H1 (cell line): ENCODE measurements around the gene HNRNPH3. TPM values are rescaled to one million over a fixed set of nuclear protein-coding genes. Genes with fewer than 3 reads are reported as not detected.
"Not testable (repeated sequence)": the region's sequence is repeated elsewhere in the genome, so short reads cannot be mapped to it uniquely, and the experiment has no call there.

Experiments
- CTCF ChIA-PET: fragments of 300-600 bp; sonication (Branson Sonifier 250); formaldehyde crosslinking; loops from one replicate; lab custom pipeline; 2021; ENCODE audit not compliant: partially characterized antibody; lab: Charles Lee
- POLR2A ChIA-PET: fragments of 300-600 bp; sonication (Branson Sonifier 250); formaldehyde crosslinking; loops from one replicate; lab custom pipeline; 2021; ENCODE audit warnings: inconsistent platforms; ENCODE audit not compliant: partially characterized antibody; lab: Charles Lee
- DNase-seq, 2 experiments: peaks; one replicate each; pipeline versions ENCODE4 v3.0.0 to v3.0.0-alpha.2; 2010 to 2022; ENCODE audit warnings: low spot score in 2 of 2, low read depth in 1 of 2, mixed read lengths in 1 of 2
- FAIRE-seq: peaks from 2 replicates; lab custom pipeline; 2011; peaks lifted over from hg19 to GRCh38; lab: Jason Lieb, UNC
- H2AFZ ChIP-seq: 2 replicates; pipeline ENCODE4 v1.8.1; 2012; ENCODE audit warnings: low read length, inconsistent platforms
- H2AK5ac ChIP-seq: 2 replicates; pipeline ENCODE4 v1.6.1; 2013; ENCODE audit warnings: low read depth, low read length
- H2BK120ac ChIP-seq: replicated peaks from 2 replicates; pipeline ENCODE3; 2013; ENCODE audit warnings: low read depth, low read length, inconsistent platforms
- H2BK12ac ChIP-seq: 2 replicates; pipeline ENCODE4 v1.6.1; 2013; ENCODE audit warnings: low read depth, low read length
- H2BK15ac ChIP-seq: 2 replicates; pipeline ENCODE4 v1.6.1; 2013; ENCODE audit warnings: low read length
- H2BK20ac ChIP-seq: 2 replicates; pipeline ENCODE4 v1.6.1; 2013; ENCODE audit warnings: low read length
- H2BK5ac ChIP-seq: 2 replicates; pipeline ENCODE4 v1.6.1; 2013; ENCODE audit warnings: low read depth, low read length
- H3K14ac ChIP-seq: 2 replicates; pipeline ENCODE4 v1.6.1; 2013; ENCODE audit warnings: inconsistent platforms; ENCODE audit not compliant: insufficient read length
- H3K18ac ChIP-seq: 2 replicates; pipeline ENCODE4 v1.6.1; 2013; ENCODE audit warnings: low read length; ENCODE audit errors: extremely low read depth
- H3K23ac ChIP-seq: 2 replicates; pipeline ENCODE4 v1.6.1; 2013; ENCODE audit warnings: inconsistent platforms; ENCODE audit not compliant: insufficient read length
- H3K23me2 ChIP-seq: 2 replicates; pipeline ENCODE4 v1.6.1; 2013; ENCODE audit warnings: low read depth, low read length
- H3K27ac ChIP-seq: 2 replicates; pipeline ENCODE4 v1.6.1; 2011; ENCODE audit warnings: low read depth, low read length, inconsistent platforms
- H3K27me3 ChIP-seq, 4 experiments: replicated peaks in 1 of 4; 1 replicate in 1 of 4; 2 replicates in 3 of 4; pipeline versions ENCODE4 v1.6.1 to v1.8.1; 2011 to 2013; ENCODE audit warnings: low read length in 3 of 4, mild to moderate bottlenecking in 3 of 4, inconsistent platforms in 2 of 4, mixed read lengths in 2 of 4, moderate library complexity in 1 of 4; ENCODE audit not compliant: control insufficient read depth in 3 of 4, insufficient read depth in 3 of 4; ENCODE audit errors: extremely low read depth in 1 of 4
- H3K36me3 ChIP-seq, 4 experiments: 2 replicates each; pipeline versions ENCODE4 v1.6.1 to v1.8.1; 2011 to 2013; ENCODE audit warnings: mild to moderate bottlenecking in 4 of 4, low read length in 3 of 4, moderate library complexity in 2 of 4, control low read depth in 1 of 4, inconsistent platforms in 1 of 4; ENCODE audit not compliant: insufficient read depth in 4 of 4, control insufficient read depth in 2 of 4
- H3K4ac ChIP-seq: replicated peaks from 2 replicates; pipeline ENCODE3; 2013; ENCODE audit warnings: low read length, low read depth, mixed read lengths, inconsistent platforms; ENCODE audit not compliant: insufficient read length
- H3K4me1 ChIP-seq, 4 experiments: replicated peaks in 1 of 4; 1 replicate in 1 of 4; 2 replicates in 3 of 4; pipeline versions ENCODE4 v1.6.1 to v1.8.1; 2011 to 2013; ENCODE audit warnings: low read length in 3 of 4, inconsistent platforms in 2 of 4, mixed read lengths in 1 of 4; ENCODE audit not compliant: insufficient read depth in 4 of 4, control insufficient read depth in 3 of 4
- H3K4me2 ChIP-seq, 2 experiments: 2 replicates each; pipeline versions ENCODE4 v1.6.1 to v1.8.1; 2011 to 2013; ENCODE audit warnings: low read depth in 2 of 2, low read length in 2 of 2, control low read depth in 1 of 2, inconsistent platforms in 1 of 2, mild to moderate bottlenecking in 1 of 2; ENCODE audit not compliant: insufficient read depth in 1 of 2
- H3K4me3 ChIP-seq, 4 experiments: fragments of 200-600, 300-600 bp in 1 of 4; sonication (generic), shearing (Covaris generic), sonication (Bioruptor Twin) in 1 of 4; 2 replicates each; pipeline versions ENCODE4 v1.5.1 to v1.8.1; 2011 to 2016; ENCODE audit warnings: low read length in 4 of 4, low read depth in 3 of 4, control low read depth in 2 of 4, inconsistent platforms in 2 of 4, mild to moderate bottlenecking in 2 of 4, mixed read lengths in 1 of 4, moderate library complexity in 1 of 4; ENCODE audit not compliant: insufficient read depth in 2 of 4; ENCODE audit errors: extremely low read depth in 1 of 4
- H3K56ac ChIP-seq: replicated peaks from 2 replicates; pipeline ENCODE3; 2013; ENCODE audit warnings: low read depth, mild to moderate bottlenecking, mixed read lengths, low read length, inconsistent platforms; ENCODE audit not compliant: insufficient read length
- H3K79me1 ChIP-seq: 2 replicates; pipeline ENCODE4 v1.6.1; 2013; ENCODE audit warnings: low read depth, low read length, control low read depth
- H3K79me2 ChIP-seq, 2 experiments: 2 replicates each; pipeline versions ENCODE4 v1.6.1 to v1.8.1; 2012 to 2013; ENCODE audit warnings: low read length in 2 of 2, mild to moderate bottlenecking in 2 of 2, inconsistent platforms in 1 of 2; ENCODE audit not compliant: insufficient read depth in 2 of 2, control insufficient read depth in 1 of 2
- H3K9ac ChIP-seq, 4 experiments: replicated peaks in 1 of 4; 1 replicate in 1 of 4; 2 replicates in 3 of 4; pipeline versions ENCODE4 v1.6.1 to v1.8.1; 2011 to 2013; ENCODE audit warnings: low read depth in 3 of 4, low read length in 3 of 4, control low read depth in 2 of 4, mild to moderate bottlenecking in 2 of 4, moderate library complexity in 2 of 4, inconsistent platforms in 1 of 4; ENCODE audit errors: extremely low read depth in 1 of 4
- H3K9me3 ChIP-seq, 2 experiments: 2 replicates each; pipeline versions ENCODE4 v1.6.1 to v1.8.1; 2012 to 2013; ENCODE audit warnings: mild to moderate bottlenecking in 2 of 2, moderate library complexity in 2 of 2, control low read depth in 1 of 2, inconsistent platforms in 1 of 2, low read depth in 1 of 2, low read length in 1 of 2, mixed read lengths in 1 of 2; ENCODE audit not compliant: insufficient read depth in 2 of 2
- H4K20me1 ChIP-seq, 2 experiments: replicated peaks in 1 of 2; 2 replicates each; pipeline versions ENCODE3 to v1.8.1; 2011 to 2013; ENCODE audit warnings: inconsistent platforms in 2 of 2, low read length in 2 of 2, mild to moderate bottlenecking in 1 of 2; ENCODE audit not compliant: insufficient read depth in 2 of 2, control insufficient read depth in 1 of 2
- H4K5ac ChIP-seq: 2 replicates; pipeline ENCODE4 v1.6.1; 2013; ENCODE audit warnings: low read length, low read depth, mixed read lengths, inconsistent platforms; ENCODE audit not compliant: insufficient read length
- H4K8ac ChIP-seq: 2 replicates; pipeline ENCODE4 v1.8.0; 2013; ENCODE audit warnings: mild to moderate bottlenecking, moderate library complexity, low read length, inconsistent platforms; ENCODE audit not compliant: insufficient read depth; ENCODE audit errors: extremely low read depth
- H4K91ac ChIP-seq: replicated peaks from 2 replicates; pipeline ENCODE3; 2013; ENCODE audit warnings: low read length, mixed read lengths, inconsistent platforms; ENCODE audit not compliant: insufficient read length
- PHF8 ChIP-seq: fragments of 200-600 bp; sonication (generic); conservative IDR thresholded peaks from 2 replicates; pipeline ENCODE4 v1.7.1; 2012; ENCODE audit warnings: low read depth, mild to moderate bottlenecking, inconsistent platforms, low read length, moderate library complexity
- WGBS, 2 experiments: shearing (Covaris generic) in 1 of 2; methylation state at CpG; one replicate each; pipeline versions ENCODE4 v1.1.6 to v1.1.7; 2013 to 2015; ENCODE audit warnings: low lambda C conversion rate in 2 of 2, mixed read lengths in 2 of 2, inconsistent platforms in 1 of 2, low coverage in 1 of 2, missing lambda C conversion rate in 1 of 2; ENCODE audit not compliant: insufficient replicate concordance in 2 of 2, insufficient coverage in 1 of 2, insufficient read length in 1 of 2; ENCODE audit errors: extremely low coverage in 1 of 2, missing lambda C conversion rate in 1 of 2; 5-methylcytosine and 5-hydroxymethylcytosine counted together
- polyA plus RNA-seq, 7 experiments: library from polyadenylated mRNA; depleted of rRNA in 3 of 7; stranded (reverse) in 5 of 7; unstranded in 2 of 7; fragments of >200 nt in 5 of 7; fragments of 200-250 nt in 2 of 7; gene quantifications; 1 replicate in 5 of 7; 2 replicates in 1 of 7; 4 replicates in 1 of 7; pipeline versions ENCODE4 v1.2.1 to v1.2.3, GENCODE V29; 2011 to 2013; ENCODE audit warnings: missing spikeins in 2 of 7, mixed read lengths in 2 of 7
- total RNA-seq: library from RNA; stranded (reverse); fragmentation: NEBNext Ultra II Directional; extraction: Animal tissue kit (Norgen Biotek cat#: 25700); gene quantifications from 2 replicates; pipeline ENCODE4 v1.2.1, GENCODE V29; 2021

The HNRNPH3 gene
- total and polyA plus RNA-seq, 2 of the 8 experiments (the other 6 are each of a cell fraction or from before 2014, with no cell fraction given), result 63.2 to 230 TPM

- no peak for TF ChIP-seq PHF8
- TF ChIP-seq, all 59 proteins: peak for 0
These were observed 13.4 kb upstream of the HNRNPH3 start (continued) for GRCh38 chr10:68318331-68319059.

DNA sequence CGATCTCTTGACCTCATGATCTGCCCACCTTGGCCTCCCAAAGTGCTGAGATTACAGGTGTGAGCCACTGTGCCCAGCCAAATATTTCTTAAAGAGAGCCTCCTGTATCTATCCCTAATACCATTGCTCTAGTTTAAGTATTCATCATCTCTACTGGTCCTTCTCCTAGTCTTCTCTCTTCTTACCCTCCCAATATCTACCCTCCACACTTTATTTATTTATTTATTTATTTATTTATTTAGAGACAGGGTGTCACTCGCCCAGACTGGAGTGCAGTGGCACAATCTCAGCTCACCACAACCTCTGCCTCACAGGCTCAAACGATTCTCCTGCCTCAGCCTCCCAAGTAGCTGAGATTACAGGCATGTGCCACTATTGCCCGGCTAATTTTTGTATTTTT is 7.5 kb upstream of the HNRNPH3 start:
- not testable (repeated sequence) for H4K8ac ChIP-seq, H3K4me1 ChIP-seq, H3K36me3 ChIP-seq, H3K4ac ChIP-seq, H3K9me3 ChIP-seq, H2AFZ ChIP-seq, H3K27ac ChIP-seq, H3K4me2 ChIP-seq, H2BK20ac ChIP-seq, H2BK120ac ChIP-seq, H3K23me2 ChIP-seq, H3K79me2 ChIP-seq, H2BK12ac ChIP-seq, H3K14ac ChIP-seq, H3K23ac ChIP-seq, H2BK5ac ChIP-seq, H3K27me3 ChIP-seq, H4K20me1 ChIP-seq, DNase-seq, H4K5ac ChIP-seq, H3K56ac ChIP-seq, FAIRE-seq, H4K91ac ChIP-seq, H3K9ac ChIP-seq, H3K4me3 ChIP-seq, H3K18ac ChIP-seq, H3K79me1 ChIP-seq, H2BK15ac ChIP-seq, H2AK5ac ChIP-seq
- POLR2A ChIA-PET, result interaction anchor here (0.7 to 5.1 kb wide), 2 partner anchors 8 to 10 kb away, joined by 3 to 38 read pairs; partner anchors contain the start of genes HNRNPH3 and PBLD
- CTCF ChIA-PET, result interaction anchor here (1.5 kb wide), 1 partner anchor 35 kb away, joined by 3 read pairs; no protein-coding TSS in a partner anchor
- 87% methylated on average over 4 of the region's 4 CpGs; no CpG with 5 or more reads in 1 of the 2 experiments for WGBS, 2 experiments
